ENCODE data around the gene WIPF1.

Gene WIPF1

GRCh38 chr2:174585146-174585545 lies 12.5 kb downstream of the WIPF1 start:
- TF ChIP-seq CTCF (conservative IDR thresholded peaks at IDR 0.05) = no peak
- H3K27ac ChIP-seq = peak overlapping the region; percentile 76

GRCh38 chr2:174581491-174581890 lies 16.1 kb downstream of the WIPF1 start:
- no peak for TF ChIP-seq CTCF (conservative IDR thresholded peaks at IDR 0.05)
- H3K27ac ChIP-seq = no peak overlapping the region

GRCh38 chr2:174580951-174581350 lies 16.7 kb downstream of the WIPF1 start:
- no peak for TF ChIP-seq CTCF (conservative IDR thresholded peaks at IDR 0.05)
- no peak overlapping the region for H3K27ac ChIP-seq

- peak; percentile 69 for TF ChIP-seq CTCF (conservative IDR thresholded peaks at IDR 0.05)
- H3K27ac ChIP-seq = no peak overlapping the region
These were observed 19.5 kb downstream of the WIPF1 start for GRCh38 chr2:174577967-174578589.

GRCh38 chr2:174575124-174575776 lies 22.4 kb downstream of the WIPF1 start:
- peak overlapping the region; percentile 33; the same call in 1 of the 2 replicates for H3K27ac ChIP-seq
- TF ChIP-seq CTCF (conservative IDR thresholded peaks at IDR 0.05) = no peak

- TF ChIP-seq CTCF (conservative IDR thresholded peaks at IDR 0.05) = no peak
- peak overlapping the region; percentile 33; the same call in 1 of the 2 replicates for H3K27ac ChIP-seq
These were observed 22.9 kb downstream of the WIPF1 start for GRCh38 chr2:174574657-174575056.

- no peak for TF ChIP-seq CTCF (conservative IDR thresholded peaks at IDR 0.05)
These were observed 24.0 kb downstream of the WIPF1 start for GRCh38 chr2:174573621-174574081.

More at GRCh38 chr2:174573621-174574081, 24.0 kb downstream of the WIPF1 start:
- peak overlapping the region; percentile 33; the same call in 1 of the 2 replicates for H3K27ac ChIP-seq

All from VCaP (cell line).